AG09309 (cell line): ENCODE results near the gene VSIG2.

Source experiments
- DNase-seq: peaks from one replicate; pipeline ENCODE4 v3.0.0-alpha.2; 2010; ENCODE audit warnings: low read depth
- H3K4me3 ChIP-seq: 2 replicates; pipeline ENCODE4 v1.5.1; 2011; ENCODE audit warnings: mild to moderate bottlenecking, low read depth, low read length, moderate library complexity; ENCODE audit not compliant: control insufficient read depth
- CTCF ChIP-seq: IDR thresholded peaks from 2 replicates; pipeline ENCODE4 v1.5.1; 2011; ENCODE audit warnings: mild to moderate bottlenecking, low read depth, low read length, inconsistent platforms; ENCODE audit not compliant: insufficient read depth, control insufficient read depth; ENCODE audit errors: missing control alignments

Gene VSIG2

GRCh38 chr11:124754309-124754708 is 2.3 kb upstream of the VSIG2 start:
- no peak overlapping the region for H3K4me3 ChIP-seq
- no peak for TF ChIP-seq CTCF
- DNase-seq = no peak

- no peak for DNase-seq
- no peak overlapping the region for H3K4me3 ChIP-seq
- TF ChIP-seq CTCF = no peak
Measured at GRCh38 chr11:124753624-124754023, 1.6 kb upstream of the VSIG2 start.

GRCh38 chr11:124753205-124753604 is 1.1 kb upstream of the VSIG2 start:
- no peak overlapping the region for H3K4me3 ChIP-seq
- DNase-seq = no peak
- TF ChIP-seq CTCF = no peak

GRCh38 chr11:124752471-124753102 is 532 bp upstream of the VSIG2 start:
- DNase-seq = no peak
- no peak for TF ChIP-seq CTCF
- H3K4me3 ChIP-seq = no peak overlapping the region

GRCh38 chr11:124751391-124751740 is 689 bp downstream of the VSIG2 start:
- no peak overlapping the region for H3K4me3 ChIP-seq
- TF ChIP-seq CTCF = no peak
- DNase-seq = no peak

- no peak overlapping the region for H3K4me3 ChIP-seq
- no peak for TF ChIP-seq CTCF
- DNase-seq = no peak
Measured at GRCh38 chr11:124749912-124750311, 2.1 kb downstream of the VSIG2 start.

- DNase-seq = no peak
- TF ChIP-seq CTCF = no peak
- no peak overlapping the region for H3K4me3 ChIP-seq
Measured at GRCh38 chr11:124748481-124749343, 3.3 kb downstream of the VSIG2 start.
